Panc1 (cell line): ENCODE measurements around the gene KAT2B. TPM values are rescaled to one million over a fixed set of nuclear protein-coding genes. Genes with fewer than 3 reads are reported as not detected.

ENCODE experiments used
- ATAC-seq: fragments of 200-7000 bp; cut with Tn5 transposase; 2 replicates; pipeline ENCODE4 v1.9.1; 2020; ENCODE audit warnings: mild to moderate bottlenecking, moderate library complexity
- BruUV-seq: library from RNA; stranded (reverse); fragments of 400-500 nt; replicated peaks from 2 replicates; lab custom pipeline; 2021; lab: Mats Ljungman, UMichigan
- CTCF ChIA-PET: fragments of 300-600 bp; sonication (Branson Sonifier 250); formaldehyde crosslinking; loops from one replicate; lab custom pipeline; 2022; ENCODE audit warnings: antibody characterized with exemption; lab: Charles Lee
- POLR2A ChIA-PET: fragments of 300-600 bp; sonication (Branson Sonifier 250); formaldehyde crosslinking; loops from one replicate; lab custom pipeline; 2022; ENCODE audit warnings: antibody characterized with exemption; lab: Charles Lee
- DNase-seq: peaks from one replicate; pipeline ENCODE4 v3.0.0-alpha.2; 2010; ENCODE audit warnings: low read depth, low spot score
- H3K27ac ChIP-seq: 2 replicates; pipeline ENCODE4 v1.5.1; 2011; ENCODE audit warnings: mild to moderate bottlenecking, low read length, inconsistent platforms
- H3K27me3 ChIP-seq: fragments of 200-500 bp; sonication (Bioruptor generic); 2 replicates; pipeline ENCODE4 v1.6.0; 2014; ENCODE audit warnings: low read length, inconsistent platforms; ENCODE audit not compliant: control insufficient read depth, insufficient read depth
- H3K36me3 ChIP-seq: fragments of 200-500 bp; sonication (Bioruptor generic); 2 replicates; pipeline ENCODE4 v1.5.1; 2014; ENCODE audit warnings: inconsistent platforms, mild to moderate bottlenecking, low read length, moderate library complexity; ENCODE audit not compliant: control insufficient read depth, insufficient read depth
- H3K4me1 ChIP-seq: 2 replicates; pipeline ENCODE4 v1.5.1; 2011; ENCODE audit warnings: inconsistent platforms, mild to moderate bottlenecking, low read length, moderate library complexity; ENCODE audit not compliant: control insufficient read depth, insufficient read depth
- H3K4me3 ChIP-seq, 2 experiments: 2 replicates each; pipeline ENCODE4 v1.5.1; 2011 to 2012; ENCODE audit warnings: low read depth in 2 of 2, low read length in 2 of 2, mild to moderate bottlenecking in 2 of 2, inconsistent platforms in 1 of 2, moderate library complexity in 1 of 2
- H3K9me3 ChIP-seq: fragments of 200-500 bp; sonication (Bioruptor generic); 2 replicates; pipeline ENCODE4 v1.5.1; 2014; ENCODE audit warnings: low read depth, mild to moderate bottlenecking, inconsistent platforms, low read length, moderate library complexity; ENCODE audit not compliant: control insufficient read depth, insufficient read depth
- POLR2AphosphoS5 ChIP-seq: IDR thresholded peaks from 2 replicates; pipeline ENCODE4 v1.6.1; 2012; ENCODE audit warnings: mild to moderate bottlenecking, low read depth, low read length, moderate library complexity
- SIN3A ChIP-seq: IDR thresholded peaks from 2 replicates; pipeline ENCODE4 v1.6.1; 2012; ENCODE audit warnings: low read depth, mild to moderate bottlenecking, low read length, moderate library complexity, borderline replicate concordance; ENCODE audit not compliant: insufficient read depth
- TCF7L2 ChIP-seq: IDR thresholded peaks from 2 replicates; pipeline ENCODE4 v1.6.1; 2011; ENCODE audit warnings: mild to moderate bottlenecking, low read depth, low read length, inconsistent platforms
- in situ Hi-C: cut with HindIII; loops from 2 replicates; pipeline ENCODE4 v1.10.0; 2016; ENCODE audit warnings: low sequenced_read_pairs, low pct_unique_long_range_greater_than_20kb
- intact Hi-C: fragments of 100-400 bp; cut with micrococcal nuclease; formaldehyde crosslinking; loops from one replicate; pipeline ENCODE4 v1.10.0; 2022; ENCODE audit not compliant: unreplicated experiment
- total RNA-seq: library from RNA; stranded (reverse); gene quantifications from one replicate; pipeline ENCODE4 v1.2.1, GENCODE V29; 2021; ENCODE audit not compliant: unreplicated experiment
- TF ChIP-seq, protein P1 (sequence below): fragments of 450-650 bp; IDR thresholded peaks from 2 replicates; pipeline ENCODE4 v1.5.1; 2017; ENCODE audit warnings: mild to moderate bottlenecking
- TF ChIP-seq, protein P2 (sequence below), 2 experiments: IDR thresholded peaks; 2 replicates each; pipeline ENCODE4 v1.6.1; 2011 to 2012; ENCODE audit warnings: low read depth in 2 of 2, control low read depth in 1 of 2, low read length in 1 of 2, mild to moderate bottlenecking in 1 of 2, moderate library complexity in 1 of 2; ENCODE audit not compliant: insufficient read depth in 1 of 2

The KAT2B gene
- total RNA-seq, 1 experiment from 2014 or later = 16.4 TPM

DNA sequence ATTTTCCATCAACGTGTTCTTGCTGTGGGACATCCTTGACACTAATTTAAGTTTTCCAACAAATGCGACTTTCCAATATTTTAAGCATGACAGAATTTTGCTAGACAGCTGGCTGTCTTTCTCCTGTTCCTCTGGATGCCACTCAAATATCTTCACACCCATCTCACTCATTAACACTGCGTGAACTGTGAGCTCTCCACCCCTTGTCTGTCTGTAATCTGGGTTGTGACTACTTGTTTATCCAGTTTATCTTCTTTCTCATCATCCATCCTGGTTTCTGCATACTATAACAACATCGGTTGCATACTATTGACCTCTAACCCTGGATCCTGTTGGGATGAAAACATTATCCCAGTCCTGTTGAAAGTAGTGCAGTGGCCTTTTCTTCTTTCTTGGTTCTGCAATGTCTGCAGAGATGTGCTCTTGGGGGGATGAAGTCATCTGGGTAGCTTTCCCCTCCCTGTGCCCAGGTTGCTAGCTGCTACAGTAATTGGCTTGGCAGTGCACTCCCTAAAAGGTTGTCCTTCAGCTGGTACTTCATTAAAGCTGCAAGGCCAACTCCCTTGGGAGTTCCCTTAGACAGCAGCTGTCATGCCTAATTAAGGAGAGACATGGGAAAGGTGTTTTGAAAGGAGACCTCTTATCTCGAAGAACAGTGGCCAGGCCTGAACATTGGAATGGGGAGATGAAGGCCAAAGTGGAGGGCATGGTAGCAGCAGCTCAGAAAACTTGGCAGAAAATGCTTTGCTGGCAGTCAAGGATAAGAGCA is 24.7 kb downstream of the KAT2B start:
- in situ Hi-C loops = no loop called here
- no TSS peak for BruUV-seq

GRCh38 chr3:20066079-20066478 is 25.8 kb downstream of the KAT2B start:
- no TSS peak for BruUV-seq
- Histone ChIP-seq H3K9me3 (no peaks in the 10 kb centered on the region), H3K27me3 (no peaks in the 10 kb centered on the region), H3K4me3 (no peak overlapping the region), H3K27ac (no peak overlapping the region), H3K4me1 (no peaks in the 10 kb centered on the region; the same call in none of the 2 replicates), H3K36me3 (no peaks in the 10 kb centered on the region)
- ATAC-seq (no peak), DNase-seq (no peak)
- POLR2A ChIA-PET = no interaction called here
- in situ Hi-C loops = no loop called here
- TF ChIP-seq, protein P1, sequence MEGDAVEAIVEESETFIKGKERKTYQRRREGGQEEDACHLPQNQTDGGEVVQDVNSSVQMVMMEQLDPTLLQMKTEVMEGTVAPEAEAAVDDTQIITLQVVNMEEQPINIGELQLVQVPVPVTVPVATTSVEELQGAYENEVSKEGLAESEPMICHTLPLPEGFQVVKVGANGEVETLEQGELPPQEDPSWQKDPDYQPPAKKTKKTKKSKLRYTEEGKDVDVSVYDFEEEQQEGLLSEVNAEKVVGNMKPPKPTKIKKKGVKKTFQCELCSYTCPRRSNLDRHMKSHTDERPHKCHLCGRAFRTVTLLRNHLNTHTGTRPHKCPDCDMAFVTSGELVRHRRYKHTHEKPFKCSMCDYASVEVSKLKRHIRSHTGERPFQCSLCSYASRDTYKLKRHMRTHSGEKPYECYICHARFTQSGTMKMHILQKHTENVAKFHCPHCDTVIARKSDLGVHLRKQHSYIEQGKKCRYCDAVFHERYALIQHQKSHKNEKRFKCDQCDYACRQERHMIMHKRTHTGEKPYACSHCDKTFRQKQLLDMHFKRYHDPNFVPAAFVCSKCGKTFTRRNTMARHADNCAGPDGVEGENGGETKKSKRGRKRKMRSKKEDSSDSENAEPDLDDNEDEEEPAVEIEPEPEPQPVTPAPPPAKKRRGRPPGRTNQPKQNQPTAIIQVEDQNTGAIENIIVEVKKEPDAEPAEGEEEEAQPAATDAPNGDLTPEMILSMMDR = no peak
- TF ChIP-seq, protein P2, sequence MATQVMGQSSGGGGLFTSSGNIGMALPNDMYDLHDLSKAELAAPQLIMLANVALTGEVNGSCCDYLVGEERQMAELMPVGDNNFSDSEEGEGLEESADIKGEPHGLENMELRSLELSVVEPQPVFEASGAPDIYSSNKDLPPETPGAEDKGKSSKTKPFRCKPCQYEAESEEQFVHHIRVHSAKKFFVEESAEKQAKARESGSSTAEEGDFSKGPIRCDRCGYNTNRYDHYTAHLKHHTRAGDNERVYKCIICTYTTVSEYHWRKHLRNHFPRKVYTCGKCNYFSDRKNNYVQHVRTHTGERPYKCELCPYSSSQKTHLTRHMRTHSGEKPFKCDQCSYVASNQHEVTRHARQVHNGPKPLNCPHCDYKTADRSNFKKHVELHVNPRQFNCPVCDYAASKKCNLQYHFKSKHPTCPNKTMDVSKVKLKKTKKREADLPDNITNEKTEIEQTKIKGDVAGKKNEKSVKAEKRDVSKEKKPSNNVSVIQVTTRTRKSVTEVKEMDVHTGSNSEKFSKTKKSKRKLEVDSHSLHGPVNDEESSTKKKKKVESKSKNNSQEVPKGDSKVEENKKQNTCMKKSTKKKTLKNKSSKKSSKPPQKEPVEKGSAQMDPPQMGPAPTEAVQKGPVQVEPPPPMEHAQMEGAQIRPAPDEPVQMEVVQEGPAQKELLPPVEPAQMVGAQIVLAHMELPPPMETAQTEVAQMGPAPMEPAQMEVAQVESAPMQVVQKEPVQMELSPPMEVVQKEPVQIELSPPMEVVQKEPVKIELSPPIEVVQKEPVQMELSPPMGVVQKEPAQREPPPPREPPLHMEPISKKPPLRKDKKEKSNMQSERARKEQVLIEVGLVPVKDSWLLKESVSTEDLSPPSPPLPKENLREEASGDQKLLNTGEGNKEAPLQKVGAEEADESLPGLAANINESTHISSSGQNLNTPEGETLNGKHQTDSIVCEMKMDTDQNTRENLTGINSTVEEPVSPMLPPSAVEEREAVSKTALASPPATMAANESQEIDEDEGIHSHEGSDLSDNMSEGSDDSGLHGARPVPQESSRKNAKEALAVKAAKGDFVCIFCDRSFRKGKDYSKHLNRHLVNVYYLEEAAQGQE (IDR thresholded peaks at IDR 0.05; ENCODE audit: insufficient read depth in 1 of 2, low read depth in 2 of 2, low read length in 1 of 2) = no peak
- TF ChIP-seq SIN3A = no peak
- no peak for TF ChIP-seq POLR2AphosphoS5
- CTCF ChIA-PET = no interaction called here
- intact Hi-C loops = no loop called here

More for the DNA sequence above, 24.7 kb downstream of the KAT2B start:
- ATAC-seq (no peak), DNase-seq (no peak)
- CTCF ChIA-PET = no interaction called here
- no peak overlapping the region for H3K27ac ChIP-seq
- H3K4me3 ChIP-seq = no peak overlapping the region
- H3K36me3 ChIP-seq = no peaks in the 10 kb centered on the region
- H3K27me3 ChIP-seq = no peaks in the 10 kb centered on the region
- TF ChIP-seq, protein P2 (IDR thresholded peaks at IDR 0.05; ENCODE audit: insufficient read depth in 1 of 2, low read depth in 2 of 2, low read length in 1 of 2) = no peak
- TF ChIP-seq TCF7L2 (no peak), POLR2AphosphoS5 (no peak), SIN3A (no peak)
- TF ChIP-seq, protein P1 = no peak
- intact Hi-C loops = no loop called here
- POLR2A ChIA-PET = interaction anchor here (0.6 kb wide), 1 partner anchor 26 kb away, joined by 4 read pairs; no protein-coding TSS in a partner anchor
- H3K4me1 ChIP-seq = no peaks in the 10 kb centered on the region; the same call in none of the 2 replicates
- H3K9me3 ChIP-seq = no peaks in the 10 kb centered on the region
